Peyer's patch (tissue), 4 donors: Measurements from ENCODE around the gene SLC26A2.

Experiments
- CTCF ChIP-seq, 6 experiments: fragments of 450-650 bp in 4 of 6; fragments of 200-600 bp in 2 of 6; sonication (generic) in 1 of 6; IDR thresholded peaks; one replicate each; pipeline ENCODE4 v1.5.1; 2017 to 2019; ENCODE audit warnings: antibody characterized with exemption in 6 of 6, mild to moderate bottlenecking in 3 of 6, moderate library complexity in 1 of 6
- POLR2A ChIP-seq, 2 donors: fragments of 450-650 bp; IDR thresholded peaks; one replicate each; pipeline ENCODE4 v1.5.1; 2017; ENCODE audit warnings: antibody characterized with exemption in 2 of 2, mild to moderate bottlenecking in 2 of 2, moderate library complexity in 2 of 2

GRCh38 chr5:149999866-150000255, 39.3 kb downstream of the SLC26A2 start:
- TF ChIP-seq CTCF (IDR thresholded peaks at IDR 0.05): no peak
- no peak for TF ChIP-seq POLR2A (IDR thresholded peaks at IDR 0.05)
